RWPE2 (cell line): ENCODE results near the gene IFT27.
A peak's percentile ranks its signal among the peaks of the same experiment; 100 is the strongest.

Experiments
- ATAC-seq: fragments of 200-7000 bp; cut with Tn5 transposase; 3 replicates; pipeline ENCODE4 v1.9.1; 2021; ENCODE audit warnings: low read depth
- DNase-seq: peaks from one replicate; pipeline ENCODE4 v3.0.0-alpha.2; 2020; ENCODE audit warnings: low spot score
- H3K27ac ChIP-seq: fragments of 450-650 bp; 2 replicates; pipeline ENCODE4 v1.5.1; 2017; ENCODE audit warnings: mild to moderate bottlenecking; ENCODE audit not compliant: poor library complexity, severe bottlenecking
- H3K27me3 ChIP-seq: fragments of 250-450 bp; sonication (Bioruptor Pico); 2 replicates; pipeline ENCODE4 v1.5.1; 2021; ENCODE audit warnings: mild to moderate bottlenecking, moderate library complexity; ENCODE audit not compliant: insufficient read depth, poor library complexity, severe bottlenecking
- H3K36me3 ChIP-seq: fragments of 250-450 bp; sonication (Bioruptor Pico); 2 replicates; pipeline ENCODE4 v1.5.1; 2020; ENCODE audit warnings: low read depth, mild to moderate bottlenecking, moderate library complexity
- H3K4me1 ChIP-seq: fragments of 250-450 bp; sonication (Bioruptor Pico); 2 replicates; pipeline ENCODE4 v1.5.1; 2021; ENCODE audit warnings: mild to moderate bottlenecking, moderate library complexity; ENCODE audit not compliant: insufficient read depth, poor library complexity, severe bottlenecking
- H3K4me3 ChIP-seq: fragments of 250-450 bp; sonication (Bioruptor Pico); 2 replicates; pipeline ENCODE4 v1.5.1; 2021; ENCODE audit warnings: mild to moderate bottlenecking, moderate library complexity; ENCODE audit not compliant: severe bottlenecking
- H3K9me3 ChIP-seq: fragments of 250-450 bp; sonication (Bioruptor Pico); 2 replicates; pipeline ENCODE4 v1.5.1; 2021; ENCODE audit warnings: mild to moderate bottlenecking, moderate library complexity; ENCODE audit not compliant: severe bottlenecking
- TF ChIP-seq, protein P1 (sequence below): fragments of 450-650 bp; IDR thresholded peaks from one replicate; pipeline ENCODE4 v1.5.1; 2017; ENCODE audit warnings: mild to moderate bottlenecking, moderate library complexity; ENCODE audit not compliant: poor library complexity, severe bottlenecking

IFT27 gene

DNA sequence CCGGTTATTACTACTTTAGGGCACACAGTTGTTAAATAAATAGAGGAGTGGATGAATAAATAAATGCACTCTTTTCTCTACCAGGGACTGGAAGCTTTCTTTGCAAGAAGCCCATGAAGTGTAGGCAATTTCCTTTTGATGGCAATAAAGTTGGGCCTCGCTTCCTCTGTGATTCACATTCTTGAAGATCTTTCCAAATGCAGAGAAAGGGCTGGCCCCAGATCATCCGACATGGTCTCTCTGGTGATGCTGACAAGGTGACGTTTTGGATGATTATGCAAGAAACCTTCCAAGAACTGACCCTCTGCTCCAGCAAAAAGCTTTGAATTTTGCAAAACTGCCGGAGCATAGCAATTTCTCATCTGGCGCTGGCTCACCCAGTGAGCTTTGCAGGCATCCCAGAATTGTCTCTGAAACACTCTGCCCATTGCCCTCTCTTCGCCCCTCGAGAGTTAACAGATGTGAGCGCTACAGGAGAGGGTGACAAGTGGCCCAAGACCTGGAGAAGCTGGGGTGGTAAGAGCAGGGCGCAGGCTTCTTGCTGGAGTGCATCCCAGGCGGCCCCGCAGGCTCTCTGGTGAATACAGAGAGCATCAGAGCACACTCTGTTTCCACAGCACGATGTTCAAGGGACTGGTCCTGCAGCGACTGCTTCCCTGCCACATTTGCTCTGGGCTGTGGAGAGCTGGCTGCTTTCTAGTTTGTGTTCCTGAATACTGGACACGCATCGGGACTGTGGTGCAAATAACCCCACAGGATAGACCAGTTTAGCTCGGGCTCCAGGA is 11.5 kb upstream of the IFT27 start:
- no peak overlapping the region for H3K4me3 ChIP-seq
- H3K9me3 ChIP-seq, result no peaks in the 10 kb centered on the region
- ATAC-seq (no peak), DNase-seq (no peak)
- no peaks in the 10 kb centered on the region for H3K36me3 ChIP-seq
- H3K27me3 ChIP-seq, result peaks cover 7% of the 10 kb centered on the region
- no peaks in the 10 kb centered on the region for H3K4me1 ChIP-seq
- H3K27ac ChIP-seq, result no peak overlapping the region
- TF ChIP-seq, protein P1, sequence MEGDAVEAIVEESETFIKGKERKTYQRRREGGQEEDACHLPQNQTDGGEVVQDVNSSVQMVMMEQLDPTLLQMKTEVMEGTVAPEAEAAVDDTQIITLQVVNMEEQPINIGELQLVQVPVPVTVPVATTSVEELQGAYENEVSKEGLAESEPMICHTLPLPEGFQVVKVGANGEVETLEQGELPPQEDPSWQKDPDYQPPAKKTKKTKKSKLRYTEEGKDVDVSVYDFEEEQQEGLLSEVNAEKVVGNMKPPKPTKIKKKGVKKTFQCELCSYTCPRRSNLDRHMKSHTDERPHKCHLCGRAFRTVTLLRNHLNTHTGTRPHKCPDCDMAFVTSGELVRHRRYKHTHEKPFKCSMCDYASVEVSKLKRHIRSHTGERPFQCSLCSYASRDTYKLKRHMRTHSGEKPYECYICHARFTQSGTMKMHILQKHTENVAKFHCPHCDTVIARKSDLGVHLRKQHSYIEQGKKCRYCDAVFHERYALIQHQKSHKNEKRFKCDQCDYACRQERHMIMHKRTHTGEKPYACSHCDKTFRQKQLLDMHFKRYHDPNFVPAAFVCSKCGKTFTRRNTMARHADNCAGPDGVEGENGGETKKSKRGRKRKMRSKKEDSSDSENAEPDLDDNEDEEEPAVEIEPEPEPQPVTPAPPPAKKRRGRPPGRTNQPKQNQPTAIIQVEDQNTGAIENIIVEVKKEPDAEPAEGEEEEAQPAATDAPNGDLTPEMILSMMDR, result no peak

DNA sequence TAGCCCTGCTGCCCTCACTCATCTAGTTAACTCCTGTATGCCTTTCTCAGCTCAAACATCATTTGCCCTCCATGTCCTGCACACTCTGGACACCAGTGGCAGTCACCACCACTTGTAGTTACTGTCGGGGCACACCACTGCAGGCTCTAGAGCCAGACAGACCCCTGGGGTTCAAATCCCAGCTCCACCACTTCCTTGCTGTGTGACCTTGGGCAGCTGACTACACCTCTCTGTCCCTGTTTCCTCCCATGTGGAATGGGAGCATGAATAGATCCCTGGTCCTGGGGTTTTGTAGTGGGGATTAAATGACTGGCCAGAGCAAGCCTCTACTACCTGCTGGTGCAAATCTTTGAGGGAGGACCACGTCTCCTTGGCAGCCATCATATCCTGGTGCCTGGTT is 7.8 kb upstream of the IFT27 start:
- Histone ChIP-seq H3K4me3 (no peak overlapping the region), H3K4me1 (no peaks in the 10 kb centered on the region), H3K27me3 (no peaks in the 10 kb centered on the region), H3K9me3 (no peaks in the 10 kb centered on the region), H3K27ac (no peak overlapping the region), H3K36me3 (no peaks in the 10 kb centered on the region)
- TF ChIP-seq, protein P1, result no peak
- no peak for ATAC-seq
- no peak for DNase-seq

DNA sequence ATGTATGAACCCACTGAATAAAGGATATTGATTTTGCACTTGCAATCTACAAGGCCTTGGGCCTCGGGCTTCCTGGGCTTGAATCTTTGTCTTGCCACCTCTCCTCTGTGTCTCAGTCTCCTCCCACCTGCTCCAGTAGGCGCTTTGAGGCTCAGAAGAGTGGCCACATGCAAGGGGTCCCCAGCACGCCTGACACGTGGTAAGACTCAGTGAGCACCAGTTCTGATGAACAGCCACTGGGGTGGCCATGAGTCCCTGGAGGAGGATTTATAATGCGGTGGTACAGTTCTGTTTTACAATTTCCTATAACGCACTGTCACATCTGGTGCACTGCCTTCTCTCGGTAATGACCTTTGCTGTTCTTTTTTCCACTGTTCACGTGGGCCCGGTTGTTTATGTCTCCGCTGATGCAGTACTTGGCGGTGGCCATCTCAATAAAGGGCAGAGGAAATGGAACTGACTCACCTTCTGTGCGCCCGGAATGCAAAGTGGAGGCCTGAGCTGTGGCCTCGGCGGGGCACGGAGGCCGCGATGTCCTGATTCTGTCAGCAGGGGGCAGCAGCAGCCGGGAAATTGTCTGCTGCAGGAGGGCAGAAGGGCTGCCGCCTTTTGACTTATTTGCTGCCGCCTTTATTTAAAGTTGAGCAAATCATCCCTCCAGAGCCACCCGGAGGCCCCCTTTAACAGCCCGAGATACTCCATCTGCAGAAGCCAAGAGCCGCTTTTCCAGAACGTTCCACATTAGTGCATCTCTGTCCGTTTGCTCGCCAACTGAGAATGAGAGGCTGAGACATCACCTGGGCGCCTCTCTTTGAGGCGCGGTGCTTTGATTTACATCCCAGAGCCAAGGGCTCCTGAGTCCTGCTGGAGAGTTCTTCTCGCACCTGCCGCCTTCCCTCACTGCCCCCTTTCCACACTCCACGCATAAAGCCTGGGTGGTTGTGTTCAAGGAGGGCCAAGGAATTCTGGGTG is 6.0 kb upstream of the IFT27 start:
- DNase-seq (no peak), ATAC-seq (peak; percentile 98)

DNA sequence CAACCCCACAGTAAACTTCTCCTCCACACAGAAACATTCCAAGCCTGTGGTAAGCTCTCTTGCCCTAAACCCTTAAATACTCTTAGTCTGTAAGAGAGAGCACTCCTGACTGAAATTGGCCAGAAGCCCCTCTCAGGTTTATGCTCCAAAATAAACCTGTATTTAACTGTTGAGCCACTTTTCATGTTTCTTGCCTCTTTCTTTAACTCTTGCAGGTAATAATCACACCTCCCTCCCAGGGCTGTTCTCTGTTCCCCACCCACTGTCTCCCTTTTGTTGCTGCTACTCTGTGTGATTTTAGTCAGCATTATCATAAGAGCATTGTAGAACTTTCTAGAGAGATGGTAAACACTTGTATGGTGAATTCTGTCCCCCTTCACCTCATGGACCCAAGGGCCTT is 2.1 kb upstream of the IFT27 start:
- no peak overlapping the region for H3K4me3 ChIP-seq
- peaks cover 6% of the 10 kb centered on the region for H3K4me1 ChIP-seq
- ATAC-seq (no peak), DNase-seq (no peak)
- H3K9me3 ChIP-seq, result no peaks in the 10 kb centered on the region
- TF ChIP-seq, protein P1, result no peak
- no peaks in the 10 kb centered on the region for H3K36me3 ChIP-seq
- no peak overlapping the region for H3K27ac ChIP-seq
- H3K27me3 ChIP-seq, result no peaks in the 10 kb centered on the region

More for the DNA sequence above, 6.0 kb upstream of the IFT27 start:
- TF ChIP-seq, protein P1, result peak; percentile 86
- H3K27me3 ChIP-seq, result no peaks in the 10 kb centered on the region
- no peak overlapping the region for H3K4me3 ChIP-seq
- no peak overlapping the region for H3K27ac ChIP-seq
- no peaks in the 10 kb centered on the region for H3K36me3 ChIP-seq
- no peaks in the 10 kb centered on the region for H3K4me1 ChIP-seq
- H3K9me3 ChIP-seq, result no peaks in the 10 kb centered on the region
